Measurements from ENCODE around the gene IRF5.

IRF5 gene, protein sequence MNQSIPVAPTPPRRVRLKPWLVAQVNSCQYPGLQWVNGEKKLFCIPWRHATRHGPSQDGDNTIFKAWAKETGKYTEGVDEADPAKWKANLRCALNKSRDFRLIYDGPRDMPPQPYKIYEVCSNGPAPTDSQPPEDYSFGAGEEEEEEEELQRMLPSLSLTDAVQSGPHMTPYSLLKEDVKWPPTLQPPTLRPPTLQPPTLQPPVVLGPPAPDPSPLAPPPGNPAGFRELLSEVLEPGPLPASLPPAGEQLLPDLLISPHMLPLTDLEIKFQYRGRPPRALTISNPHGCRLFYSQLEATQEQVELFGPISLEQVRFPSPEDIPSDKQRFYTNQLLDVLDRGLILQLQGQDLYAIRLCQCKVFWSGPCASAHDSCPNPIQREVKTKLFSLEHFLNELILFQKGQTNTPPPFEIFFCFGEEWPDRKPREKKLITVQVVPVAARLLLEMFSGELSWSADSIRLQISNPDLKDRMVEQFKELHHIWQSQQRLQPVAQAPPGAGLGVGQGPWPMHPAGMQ

DNA sequence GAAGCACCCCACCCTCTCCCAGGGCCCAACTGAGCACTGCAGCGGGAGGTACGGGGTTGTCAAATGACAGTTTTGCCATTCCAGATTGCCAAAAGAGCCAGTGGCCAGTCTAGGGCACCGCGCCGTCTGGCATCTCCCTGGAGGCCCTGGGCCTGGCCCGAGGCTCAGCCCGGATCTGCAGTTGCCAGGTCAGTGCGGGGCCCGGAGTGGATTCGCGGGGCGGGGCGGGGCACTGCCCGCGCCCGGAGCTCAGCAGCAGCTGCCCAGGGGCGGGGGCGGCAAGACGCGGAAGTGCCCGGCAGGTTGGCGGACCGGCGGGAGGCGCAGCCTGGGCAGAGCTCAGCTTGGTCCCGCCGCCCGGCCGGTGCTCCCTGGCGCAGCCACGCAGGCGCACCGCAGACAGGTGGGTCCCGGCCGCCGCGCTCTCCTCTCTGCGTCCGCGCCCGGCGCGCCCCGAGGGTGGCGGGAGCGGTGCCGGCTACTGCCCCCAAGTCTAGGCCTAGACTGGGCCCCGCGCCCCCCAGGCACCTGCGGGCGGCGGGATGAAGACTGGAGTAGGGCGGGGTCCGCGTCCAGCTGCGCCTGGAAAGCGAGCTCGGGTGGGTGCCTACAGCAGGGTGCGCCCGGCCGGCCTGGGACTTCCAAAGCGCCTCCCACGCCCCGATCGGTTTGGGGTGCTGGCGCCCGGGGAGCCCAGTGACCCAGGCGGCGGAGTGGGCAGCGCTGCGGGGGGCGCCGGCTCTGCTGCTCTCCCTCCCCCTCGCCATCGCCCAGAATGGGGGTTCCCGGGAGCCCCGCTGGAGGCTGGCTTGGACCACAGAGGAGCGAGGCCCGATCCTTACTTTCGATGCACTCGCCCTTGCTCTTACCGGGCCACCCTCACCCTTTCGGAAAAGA is at the start of gene IRF5:
TSS of gene IRF5 (plus strand) at position 281 of the 897 bp plus-strand sequence. CDS start 4,155 bp downstream, outside the sequence.
- peak; percentile 70 for DNase-seq

- no peak for DNase-seq
These were observed 49.5 kb upstream of the IRF5 start for GRCh38 chr7:128888039-128888755.

DNA sequence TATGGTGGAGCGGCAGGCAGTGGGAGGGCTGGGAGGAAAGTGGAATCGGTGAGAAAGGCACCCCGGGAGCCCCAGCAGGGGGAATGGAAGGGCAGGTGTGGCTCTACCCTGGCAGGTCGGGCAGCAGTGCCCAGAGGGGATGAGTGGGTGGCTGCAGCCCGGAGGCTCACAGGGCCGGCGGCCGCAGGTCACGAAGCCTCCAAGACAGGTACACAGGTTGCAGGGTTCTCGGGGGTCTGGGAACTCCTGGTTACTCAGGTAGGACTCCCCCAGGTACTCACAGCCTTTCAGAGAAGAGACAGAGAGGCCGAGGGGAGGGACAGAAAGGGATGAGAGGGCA is 49.0 kb upstream of the IRF5 start:
- DNase-seq: no peak

- DNase-seq: no peak
These were observed 48.6 kb upstream of the IRF5 start for GRCh38 chr7:128889121-128889520.

- no peak for DNase-seq
These were observed 47.2 kb upstream of the IRF5 start for GRCh38 chr7:128890306-128891109.

- peak; percentile 10 for DNase-seq
These were observed 46.4 kb upstream of the IRF5 start for GRCh38 chr7:128891110-128891941.

DNA sequence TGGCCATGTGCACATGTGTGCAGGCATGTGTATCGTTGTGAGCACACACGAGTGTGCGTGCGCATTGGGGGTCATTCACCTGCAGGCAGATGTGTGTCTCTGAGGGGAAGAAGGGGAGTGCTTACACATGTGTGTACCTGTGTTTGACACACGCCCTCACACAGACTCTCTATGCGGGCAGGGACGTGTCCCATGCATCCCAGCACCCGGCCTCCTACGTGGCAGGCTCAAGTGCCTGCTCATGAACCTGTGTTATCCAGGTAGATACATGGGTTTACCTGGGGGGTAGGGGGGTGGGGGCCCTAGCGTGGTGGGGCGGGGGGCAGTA is 45.8 kb upstream of the IRF5 start:
- no peak for DNase-seq

GRCh38 chr7:128892521-128893250 is 45.0 kb upstream of the IRF5 start:
- no peak for DNase-seq

DNA sequence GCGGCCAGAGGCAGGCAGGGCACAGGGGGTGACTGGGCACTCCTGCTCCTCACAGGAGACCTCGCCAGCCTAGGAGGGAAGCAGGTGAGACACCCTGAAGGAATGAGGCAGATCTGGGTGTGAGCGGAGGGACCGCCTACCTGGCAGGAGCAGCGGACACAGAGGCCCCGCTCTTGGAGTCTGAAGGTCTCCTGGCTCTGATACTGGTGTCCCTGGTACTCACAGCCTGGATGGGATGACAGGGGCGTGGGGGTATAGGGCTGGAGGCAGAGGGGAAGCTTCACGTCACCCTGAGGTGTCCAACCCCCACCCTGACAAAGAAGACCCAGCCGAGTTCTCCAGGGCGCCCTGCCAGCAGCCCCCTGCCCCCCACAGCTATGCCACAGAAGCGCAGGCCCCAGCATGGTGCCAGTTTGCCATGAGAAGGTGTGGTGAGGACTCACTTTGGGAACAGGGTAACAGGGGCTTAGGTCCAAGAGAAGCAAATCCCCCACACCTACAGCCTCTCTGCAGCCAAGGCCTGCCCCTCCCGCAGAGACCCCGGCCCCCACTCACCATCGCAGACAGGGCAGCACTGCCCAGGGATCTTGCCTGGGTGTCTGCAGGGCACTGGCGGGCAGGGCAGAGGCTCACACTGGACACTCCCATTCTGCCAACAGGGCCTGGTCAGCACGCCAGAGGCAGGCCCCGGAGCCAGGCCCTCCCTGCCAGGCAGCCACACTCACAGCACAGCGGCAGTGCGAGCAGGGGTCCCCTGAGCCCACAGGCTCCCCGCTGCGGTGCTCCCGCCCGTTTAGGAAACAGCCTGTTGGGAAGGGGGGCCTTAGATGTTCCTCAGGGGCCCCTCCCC is 44.3 kb upstream of the IRF5 start:
- DNase-seq: no peak

DNA sequence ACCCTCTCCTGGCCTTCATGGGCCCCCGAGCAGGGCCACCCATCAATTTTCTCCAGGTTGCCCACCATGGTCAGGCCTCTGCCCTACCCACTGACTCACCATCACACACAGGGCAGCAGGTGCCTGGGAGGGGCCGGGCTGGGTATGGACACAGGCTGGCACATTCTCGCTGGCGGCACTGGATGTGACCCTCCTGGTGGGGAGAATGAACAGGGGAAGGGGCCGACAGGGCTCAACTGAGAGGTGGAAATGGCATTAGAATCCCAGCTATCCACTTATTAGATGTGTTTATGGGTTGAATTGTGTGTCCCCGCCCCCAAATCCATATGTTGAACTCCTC is 43.7 kb upstream of the IRF5 start:
- DNase-seq: no peak

GRCh38 chr7:128895320-128895719 is 42.4 kb upstream of the IRF5 start:
- DNase-seq: no peak

DNA sequence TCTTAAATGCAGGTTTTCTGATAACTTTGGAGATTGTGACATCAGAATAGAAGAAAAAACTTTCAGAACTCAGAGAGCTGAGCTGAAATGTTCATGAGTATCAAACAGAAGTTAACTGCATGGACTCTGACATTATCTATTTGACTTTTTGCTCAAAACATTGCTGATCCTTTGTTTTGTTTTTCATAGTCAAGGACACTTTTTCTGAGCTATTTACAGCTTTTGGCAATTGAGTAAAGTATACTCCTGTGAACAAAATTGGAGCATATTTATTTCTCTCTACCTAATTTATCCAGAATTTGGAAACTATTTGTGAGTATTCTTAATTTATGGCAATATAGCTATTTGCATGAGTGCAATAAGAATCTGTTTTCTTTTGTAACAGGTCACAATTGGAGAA is 38.3 kb upstream of the IRF5 start:
- DNase-seq: no peak

DNA sequence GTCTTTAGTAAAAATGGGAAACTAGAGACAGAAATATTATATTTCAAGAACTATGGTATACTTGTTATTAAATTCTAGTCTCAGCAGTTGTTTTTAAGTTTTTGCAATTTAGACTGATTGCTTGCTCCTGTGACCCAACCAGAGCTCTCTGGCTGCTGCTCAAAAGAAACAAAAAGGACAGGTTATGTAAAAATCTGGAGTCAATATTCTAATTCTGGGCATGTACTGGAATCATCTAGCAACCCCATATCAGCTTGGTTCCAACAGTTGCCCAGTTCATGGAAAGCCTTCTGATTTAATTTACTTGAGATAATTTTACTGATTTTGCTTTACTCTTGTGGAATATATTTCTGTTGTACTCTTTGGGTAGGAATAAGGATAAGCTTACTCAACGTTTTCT is 37.5 kb upstream of the IRF5 start:
- DNase-seq: no peak

DNA sequence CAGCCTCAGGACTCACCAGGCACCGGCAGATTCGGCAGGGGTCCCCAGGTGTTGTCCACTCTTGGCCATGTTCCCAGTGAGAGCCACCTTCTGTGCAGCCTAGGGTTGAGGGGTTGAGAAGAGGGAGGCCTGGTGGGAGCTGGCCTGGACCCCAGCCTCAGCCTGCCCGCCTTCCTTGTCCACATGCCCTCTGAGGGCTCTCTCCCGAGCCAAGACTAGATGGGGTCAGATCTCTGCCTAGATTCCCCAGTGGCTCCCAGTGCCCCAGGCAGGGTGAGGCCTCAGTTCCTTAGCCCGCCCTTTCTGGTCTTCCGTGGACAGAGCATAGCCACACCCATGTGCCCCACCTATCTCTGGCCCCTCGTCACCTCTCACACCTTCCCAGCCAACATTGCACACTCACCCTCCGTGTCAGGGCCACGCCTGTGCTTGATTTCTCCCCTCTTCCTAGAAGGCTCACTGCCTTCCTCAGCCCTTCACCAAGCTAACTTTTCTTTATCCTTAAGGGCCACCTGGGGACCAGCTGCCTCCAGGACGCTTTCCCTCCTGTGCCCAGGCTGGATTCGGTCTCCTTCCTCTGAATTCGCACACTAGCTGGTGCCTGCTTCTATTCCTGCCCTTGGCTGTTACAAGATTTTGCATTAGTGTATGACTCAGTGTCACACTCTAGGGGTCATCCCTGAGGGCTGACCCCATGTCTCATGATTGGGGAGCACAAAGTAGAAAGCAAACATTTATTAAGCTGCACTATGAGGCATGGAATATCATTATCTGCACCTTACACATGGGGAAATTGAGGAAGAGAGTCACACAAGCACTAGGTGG is 34.8 kb upstream of the IRF5 start:
- DNase-seq: no peak

DNA sequence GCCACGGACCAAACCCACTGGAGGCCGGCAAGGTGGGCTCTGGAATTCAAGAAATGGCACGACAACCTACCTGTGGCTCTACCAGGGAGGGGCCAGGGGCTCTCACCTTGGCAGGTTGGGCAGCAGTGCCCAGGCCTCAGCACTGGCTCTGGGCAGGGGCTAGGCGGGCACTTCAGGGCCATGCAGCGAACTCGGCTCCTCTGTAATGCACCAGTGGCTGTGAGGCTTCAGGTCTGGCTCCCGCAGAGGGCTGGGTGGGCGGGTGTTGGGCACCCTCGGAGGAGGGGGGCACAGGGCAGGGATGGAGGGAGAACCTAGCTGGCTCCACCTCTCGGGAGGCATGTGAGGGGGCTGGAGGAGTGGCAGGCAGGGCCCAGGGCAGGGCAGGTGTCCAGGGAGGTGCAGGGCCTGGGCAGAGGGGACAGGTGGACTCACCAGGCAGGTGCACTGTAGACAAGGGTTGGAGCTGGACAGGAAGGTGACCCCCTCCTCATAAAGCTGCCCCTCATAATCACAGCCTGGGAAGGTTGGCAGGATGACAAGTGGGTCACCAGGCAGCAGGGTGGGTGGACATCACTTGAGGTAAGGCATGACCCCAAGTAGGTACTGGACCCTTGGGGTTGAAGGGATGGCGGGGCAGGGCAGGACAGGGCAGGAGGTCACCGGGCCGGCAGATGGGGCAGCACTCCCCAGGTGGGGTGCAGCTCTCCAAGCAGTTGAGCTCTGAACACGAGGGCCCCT is 33.9 kb upstream of the IRF5 start:
- DNase-seq: no peak

- DNase-seq: peak; percentile 42
These were observed 33.1 kb upstream of the IRF5 start for GRCh38 chr7:128904381-128905197.

DNA sequence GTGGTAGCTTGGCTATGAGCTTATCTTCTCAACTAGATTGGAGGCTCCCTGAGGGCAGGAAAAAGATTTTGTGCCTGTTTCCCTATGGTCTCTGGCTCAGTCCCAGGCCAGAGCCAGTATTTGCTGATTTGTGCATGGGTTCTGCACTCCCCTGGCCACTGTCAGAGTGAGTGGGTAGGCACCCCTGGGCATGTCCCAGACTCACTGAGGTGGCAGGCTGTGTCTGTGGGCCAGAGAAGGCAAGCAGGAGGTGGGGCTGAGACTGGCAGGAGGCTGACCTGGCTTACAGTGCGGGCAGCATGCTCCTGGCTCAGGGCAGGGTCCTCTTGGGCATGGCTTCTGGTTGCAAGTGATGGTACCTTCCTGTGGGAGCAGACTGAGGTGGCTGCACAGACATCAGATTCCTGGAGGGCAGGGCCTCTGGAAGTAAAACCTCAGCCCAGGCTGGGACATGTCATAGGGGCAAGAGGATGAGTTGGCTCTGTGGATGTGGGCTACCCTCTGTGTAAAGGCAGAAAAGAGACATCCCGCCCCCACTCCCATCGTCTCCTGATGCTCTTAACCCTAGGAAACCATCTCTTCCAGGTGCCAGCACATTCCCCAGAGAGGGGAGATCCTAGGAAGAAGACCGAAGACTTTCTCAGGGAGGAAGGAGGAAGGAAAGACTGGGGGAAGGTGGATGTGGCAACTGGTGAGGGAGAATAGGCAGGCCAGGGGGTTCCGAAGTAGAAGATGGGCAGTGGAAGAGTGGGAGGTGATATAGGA is 31.5 kb upstream of the IRF5 start:
- no peak for DNase-seq

All from NCI-H774 (cell line).